Measurements from ENCODE around the gene IFNA2.
"Not testable (repeated sequence)": the region's sequence is repeated elsewhere in the genome, so short reads cannot be mapped to it uniquely, and the experiment has no call there.

IFNA2 gene
- total RNA-seq = 0 to 0.44 (median 0) reads per million in 17 experiments

DNA sequence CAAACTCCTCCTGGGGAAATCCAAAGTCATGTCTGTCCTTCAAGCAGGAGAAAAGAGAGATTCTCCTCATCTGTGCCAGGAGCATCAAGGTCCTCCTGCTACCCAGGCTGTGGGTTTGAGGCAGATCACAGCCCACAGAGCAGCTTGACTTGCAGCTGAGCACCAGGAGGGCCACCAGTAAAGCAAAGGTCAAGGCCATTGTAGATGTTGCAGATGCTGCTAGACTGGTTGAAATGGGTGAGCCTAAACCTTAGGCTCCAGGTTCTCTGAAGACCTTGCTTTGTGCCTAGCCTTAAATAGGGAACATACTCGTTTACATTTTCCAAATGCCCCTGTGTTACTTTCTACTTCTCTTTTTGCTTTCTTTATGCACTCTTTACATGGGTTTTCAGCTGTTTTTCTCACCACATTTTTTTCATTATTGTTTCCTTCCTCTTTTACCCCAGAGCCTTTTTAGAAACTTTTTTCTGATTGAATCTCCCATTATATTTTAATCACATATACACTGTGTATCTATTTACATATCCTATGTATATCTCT lies at the start of gene IFNA2:
TSS of gene IFNA2 (minus strand) at position 268 of the 540 bp plus-strand sequence. CDS start at position 199, 69 bp downstream.
- DNase-seq = peak in 3 of 4 experiments; percentile 17 to 56 (median 50)

DNA sequence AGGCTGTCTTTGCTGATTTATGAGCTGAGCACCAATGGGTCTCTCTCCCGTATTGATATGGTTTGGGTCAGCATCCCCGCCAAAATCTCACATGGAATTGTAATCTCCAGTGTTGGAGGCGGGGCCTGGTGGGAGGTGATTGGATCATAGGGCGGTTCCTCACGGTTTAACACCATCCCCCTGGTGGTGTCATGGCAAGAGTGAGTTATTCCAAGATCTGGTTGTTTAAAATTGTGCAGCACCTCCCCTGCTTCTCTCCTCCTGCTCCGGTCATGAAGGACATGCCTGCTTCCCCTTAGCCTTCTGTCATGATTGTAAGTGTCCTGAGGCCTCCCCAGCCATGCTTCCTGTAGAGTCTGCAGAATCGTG lies 49.8 kb upstream of the IFNA2 start:
- not testable (repeated sequence) for DNase-seq

DNA sequence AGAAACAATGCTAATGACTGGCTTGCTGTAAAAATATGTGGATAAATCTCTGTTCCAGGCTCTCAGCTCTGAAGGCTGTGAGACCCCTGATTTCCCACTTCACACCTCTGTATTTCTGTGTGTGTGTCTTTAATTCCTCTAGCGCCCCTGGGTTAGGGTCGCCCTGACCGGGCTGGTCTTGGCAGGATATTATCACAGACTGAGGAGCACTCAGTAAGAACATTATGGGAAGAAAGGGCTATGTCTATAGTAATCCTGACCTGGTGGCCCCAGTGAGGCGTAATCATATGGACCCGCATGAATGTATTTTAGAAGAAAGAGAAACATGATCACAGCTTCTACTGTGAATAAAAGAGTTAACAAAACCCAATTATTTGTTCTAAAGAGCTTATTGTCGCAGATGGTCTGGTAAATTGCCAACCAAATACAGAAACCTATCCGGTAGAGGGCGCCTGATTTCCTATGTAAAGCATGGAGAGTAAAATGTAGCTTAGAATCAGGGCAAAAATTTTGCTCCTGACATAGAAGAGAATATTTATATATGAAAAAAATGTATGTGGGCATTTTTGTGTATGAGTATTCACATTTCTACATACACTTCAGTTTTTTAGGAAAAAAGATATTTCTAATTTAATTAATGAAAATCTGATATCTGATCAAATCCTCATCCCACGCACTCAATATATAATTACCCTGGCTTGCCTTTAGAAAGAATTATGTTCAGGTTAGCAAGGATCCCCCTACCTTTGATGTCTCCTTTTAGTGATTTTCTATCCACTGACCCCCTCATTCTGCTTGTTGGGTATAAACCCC lies 49.2 kb upstream of the IFNA2 start:
- DNase-seq = peak; percentile 70 to 89 (median 72)

DNA sequence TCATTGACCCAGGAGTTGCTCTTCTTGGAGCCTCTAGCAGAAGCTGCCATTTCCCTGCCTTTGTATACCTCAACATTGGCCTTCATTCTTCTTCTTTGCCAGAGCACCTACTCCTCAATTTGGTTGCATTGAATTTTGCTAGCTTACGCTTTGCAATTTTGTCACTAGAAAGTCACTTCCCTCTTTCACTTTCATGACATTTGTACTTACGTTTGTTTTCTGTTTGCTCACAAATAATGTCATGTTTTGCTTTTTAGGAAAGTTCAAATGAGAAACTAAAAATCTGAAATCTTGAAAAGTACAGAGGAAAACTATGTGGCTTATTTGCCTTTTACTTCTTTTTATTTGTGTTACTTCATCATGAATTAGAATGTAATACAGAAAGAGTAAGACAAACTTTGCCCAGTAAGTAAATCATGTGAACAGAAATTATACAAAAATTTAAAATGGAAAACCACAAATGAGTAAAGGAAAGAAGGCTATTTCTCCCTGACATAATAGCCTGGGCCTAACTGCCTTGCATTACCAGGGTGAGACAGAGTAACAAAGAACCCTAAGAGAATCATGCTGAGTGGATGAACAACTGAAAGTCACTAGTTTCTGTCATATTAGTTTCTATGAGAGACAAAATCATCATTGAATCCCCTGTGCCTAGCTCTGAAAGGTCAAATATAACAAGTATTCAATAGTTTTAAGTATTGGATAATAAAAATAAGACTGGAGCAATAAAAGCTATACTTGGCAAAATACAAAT lies 47.7 kb upstream of the IFNA2 start:
- DNase-seq = peak in 3 of 4 experiments; percentile 15 to 65 (median 59)

DNA sequence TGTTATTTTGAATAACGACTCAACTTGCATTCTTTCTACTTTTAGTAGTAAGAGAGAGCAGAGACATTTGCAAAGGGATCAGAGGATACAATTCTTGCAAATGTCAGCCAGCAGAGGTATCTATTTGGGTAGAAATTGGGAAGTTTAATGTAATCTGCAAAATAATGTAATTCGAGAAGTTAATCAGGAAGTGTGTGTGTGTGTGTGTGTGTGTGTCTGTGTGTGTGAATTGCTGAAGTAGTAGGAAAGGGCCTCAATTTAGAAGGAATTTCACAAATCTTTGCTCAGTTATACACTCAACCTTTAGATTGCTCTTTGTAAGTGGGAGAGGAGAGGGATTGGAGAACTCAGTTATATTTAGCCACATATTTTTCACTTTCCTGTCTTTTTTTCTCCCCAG lies 44.0 kb upstream of the IFNA2 start:
- DNase-seq = peak; percentile 21 to 68 (median 34)

DNA sequence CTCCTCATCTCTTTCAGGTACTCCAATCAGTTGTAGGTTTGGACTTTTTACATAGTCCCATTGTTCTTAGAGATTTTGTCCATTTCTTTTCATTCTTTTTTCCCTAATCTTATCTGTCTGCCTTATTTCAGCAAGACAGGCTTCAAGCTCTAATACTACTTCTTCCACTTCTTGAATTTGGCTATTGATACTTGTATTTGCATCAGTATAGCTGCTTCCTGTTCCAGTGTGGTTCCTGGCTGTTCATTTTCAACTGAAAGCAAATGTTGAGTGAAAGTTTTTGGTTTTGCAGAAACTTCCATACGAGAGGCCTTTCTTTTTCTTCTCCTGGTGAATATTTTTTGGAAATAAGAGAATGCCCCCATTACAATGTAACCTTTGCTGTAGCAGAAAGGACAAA lies 43.0 kb upstream of the IFNA2 start:
- DNase-seq = no peak

DNA sequence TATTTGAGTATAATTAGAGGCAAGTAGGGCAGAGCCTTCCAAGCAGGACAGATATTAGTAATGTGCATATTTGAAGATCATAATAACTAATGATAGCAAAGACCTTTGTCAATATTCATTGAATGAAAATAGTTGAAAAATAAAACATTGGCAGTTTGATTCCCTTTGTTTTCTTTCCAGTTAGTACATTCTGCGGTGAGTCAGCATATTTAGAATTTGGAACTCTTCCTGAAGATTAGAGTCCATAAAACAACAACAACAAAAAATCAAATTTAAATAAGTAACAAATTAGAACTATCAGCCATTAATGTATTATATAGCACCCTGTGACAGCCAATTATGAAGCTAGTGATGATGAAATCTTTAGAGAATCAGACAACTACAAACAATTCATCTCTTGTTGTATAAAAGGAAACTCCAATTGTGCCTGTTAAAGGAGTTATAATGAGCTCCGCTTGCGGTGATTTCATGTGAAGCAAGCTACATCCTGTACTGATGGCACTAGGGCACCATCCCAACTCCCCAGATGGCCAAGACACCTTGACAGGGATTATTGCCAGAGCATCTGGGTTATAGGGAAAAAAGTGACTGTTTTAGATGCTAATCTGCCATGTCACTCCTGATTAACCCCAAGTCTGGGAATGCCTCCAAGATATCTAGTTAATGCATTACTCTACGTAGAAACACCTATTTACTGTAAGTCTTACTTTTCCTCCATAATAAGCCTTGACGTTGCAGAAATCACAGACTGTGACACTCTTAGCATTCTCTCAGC lies 30.5 kb upstream of the IFNA2 start:
- no peak for DNase-seq

DNA sequence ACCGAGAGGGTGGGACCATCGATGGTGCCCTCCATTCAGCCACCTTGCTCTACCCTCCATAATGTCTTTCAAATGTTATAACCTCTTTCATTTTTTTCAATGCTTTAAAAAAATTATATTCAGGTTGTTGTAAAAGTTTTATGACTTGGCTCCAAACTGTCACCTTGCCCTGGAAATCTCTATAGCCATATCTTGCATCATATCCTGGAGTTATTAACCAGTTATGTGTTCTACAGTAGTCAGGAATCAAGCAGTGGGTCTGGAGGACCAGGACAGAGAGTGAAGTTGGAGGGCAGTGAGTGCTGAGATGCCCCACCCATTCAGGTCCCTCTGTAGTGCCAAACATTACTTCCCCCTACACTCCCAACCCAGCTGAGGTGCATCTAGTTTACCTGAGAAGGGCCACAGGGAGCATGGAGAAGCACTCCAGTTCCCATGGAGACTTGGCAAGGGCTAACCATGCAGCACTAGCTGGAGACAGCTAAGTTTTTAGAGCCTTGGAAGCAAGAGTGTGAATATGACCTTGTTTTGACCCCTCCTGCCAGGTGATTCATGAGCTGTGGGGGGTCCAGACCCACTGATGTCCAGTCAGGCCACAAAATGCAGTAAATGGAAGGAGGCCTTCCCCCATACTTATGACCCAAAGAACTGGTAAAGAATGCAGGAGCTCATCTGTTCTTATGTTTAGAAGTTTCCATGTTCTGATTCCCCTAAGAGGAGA lies 29.2 kb upstream of the IFNA2 start:
- DNase-seq = no peak

DNA sequence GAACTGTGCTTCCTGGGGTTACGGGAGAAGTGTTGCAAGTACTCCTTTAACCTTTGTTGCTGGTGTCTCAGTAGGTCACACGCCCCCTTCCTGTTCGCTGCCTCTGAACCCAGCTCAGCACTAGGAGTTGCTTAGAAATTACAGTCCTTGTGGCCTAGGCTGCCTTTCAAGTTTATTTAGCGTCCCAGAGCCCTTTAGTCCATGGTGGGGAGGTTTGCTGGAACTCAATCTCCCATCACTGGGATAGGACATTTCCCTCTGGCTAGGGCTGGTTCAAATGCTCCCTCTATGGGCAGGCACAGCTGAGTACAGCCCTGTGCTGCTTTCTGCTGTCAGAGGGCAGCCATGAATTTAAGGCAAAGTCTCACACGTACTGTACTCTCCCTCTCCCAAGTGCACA lies 28.4 kb upstream of the IFNA2 start:
- DNase-seq = peak in 3 of 4 experiments; percentile 38 to 48 (median 38)

DNA sequence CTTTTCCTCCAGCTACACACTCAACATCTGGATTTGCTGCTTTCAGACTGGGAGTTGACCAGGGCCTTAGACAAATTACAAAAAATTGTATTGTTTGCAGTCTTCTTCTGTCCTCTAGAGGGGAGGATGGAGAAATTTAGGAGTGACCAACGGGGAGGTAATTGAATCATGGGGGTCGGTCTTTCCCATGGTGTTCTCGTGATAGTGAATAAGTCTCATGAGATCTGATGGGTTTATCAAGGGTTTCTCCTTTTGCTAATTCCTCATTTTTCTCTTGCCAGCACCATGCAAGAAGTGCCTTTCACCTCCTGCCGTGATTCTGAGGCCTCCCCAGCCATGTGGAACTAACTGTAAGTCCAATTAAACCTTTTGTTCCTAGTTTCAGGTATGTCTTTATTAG lies 28.0 kb upstream of the IFNA2 start:
- peak; percentile 18 to 58 (median 46) for DNase-seq

DNA sequence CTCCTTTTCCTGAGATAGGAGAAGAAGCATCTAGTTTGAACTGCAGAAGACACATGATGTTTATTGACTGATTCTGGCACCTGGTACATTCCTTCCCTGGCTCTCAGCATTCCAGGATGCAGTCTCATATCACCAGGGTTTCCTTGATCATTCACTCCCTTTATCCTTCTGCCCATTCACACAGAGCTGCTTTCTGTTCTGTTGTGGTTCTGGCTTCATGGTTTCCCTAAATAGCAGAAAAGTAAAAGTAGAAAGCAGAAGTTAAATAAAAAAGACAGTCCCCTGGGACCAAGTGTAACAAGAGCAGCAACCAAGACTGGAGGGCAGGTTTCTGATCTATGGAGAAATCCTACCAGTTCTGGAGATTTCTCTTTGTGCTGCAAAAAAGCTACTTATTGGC lies 26.9 kb upstream of the IFNA2 start:
- peak in 3 of 4 experiments; percentile 5 to 46 (median 18) for DNase-seq

DNA sequence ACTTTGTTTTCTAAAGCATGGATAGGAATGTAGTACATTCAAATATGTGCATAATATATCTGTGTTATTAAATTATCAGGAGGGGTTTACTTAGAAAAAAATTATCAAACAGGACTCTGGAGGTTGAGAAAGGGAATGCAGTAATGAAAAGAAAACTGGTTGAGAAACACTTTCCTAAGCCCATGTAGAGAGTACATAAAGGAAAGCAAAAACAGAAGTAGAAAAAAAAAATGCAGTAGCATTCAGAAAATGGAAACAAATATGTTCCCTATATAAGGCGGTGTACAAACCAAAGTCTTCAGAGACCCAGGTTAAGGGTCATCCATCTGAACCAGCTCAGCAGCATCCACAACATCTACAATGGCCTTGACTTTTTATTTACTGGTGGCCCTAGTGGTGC lies 23.6 kb upstream of the IFNA2 start, which contains the start of gene IFNA8:
TSS of gene IFNA8 (plus strand) at position 301 of the 400 bp plus-strand sequence. CDS start at position 361, 60 bp downstream.
- DNase-seq = no peak

DNA sequence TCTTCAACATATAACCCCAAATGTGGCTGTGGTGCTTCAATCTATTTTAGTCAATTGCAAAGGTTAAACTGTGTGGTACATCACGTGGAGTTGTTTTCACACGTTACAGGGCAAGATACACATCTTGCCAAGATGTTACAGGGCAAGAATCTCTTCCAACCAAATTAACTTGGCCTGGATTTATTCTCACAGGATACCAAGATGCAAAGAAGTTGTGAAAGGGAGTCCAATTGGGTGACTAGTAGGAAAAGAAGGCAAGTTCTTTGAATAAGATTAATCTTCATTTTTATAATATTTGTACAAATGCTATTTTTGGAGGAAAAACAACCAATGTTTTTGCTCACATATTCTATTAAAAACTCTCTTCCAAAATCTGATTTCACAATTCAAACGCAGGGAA lies 18.9 kb upstream of the IFNA2 start:
- DNase-seq = no peak

DNA sequence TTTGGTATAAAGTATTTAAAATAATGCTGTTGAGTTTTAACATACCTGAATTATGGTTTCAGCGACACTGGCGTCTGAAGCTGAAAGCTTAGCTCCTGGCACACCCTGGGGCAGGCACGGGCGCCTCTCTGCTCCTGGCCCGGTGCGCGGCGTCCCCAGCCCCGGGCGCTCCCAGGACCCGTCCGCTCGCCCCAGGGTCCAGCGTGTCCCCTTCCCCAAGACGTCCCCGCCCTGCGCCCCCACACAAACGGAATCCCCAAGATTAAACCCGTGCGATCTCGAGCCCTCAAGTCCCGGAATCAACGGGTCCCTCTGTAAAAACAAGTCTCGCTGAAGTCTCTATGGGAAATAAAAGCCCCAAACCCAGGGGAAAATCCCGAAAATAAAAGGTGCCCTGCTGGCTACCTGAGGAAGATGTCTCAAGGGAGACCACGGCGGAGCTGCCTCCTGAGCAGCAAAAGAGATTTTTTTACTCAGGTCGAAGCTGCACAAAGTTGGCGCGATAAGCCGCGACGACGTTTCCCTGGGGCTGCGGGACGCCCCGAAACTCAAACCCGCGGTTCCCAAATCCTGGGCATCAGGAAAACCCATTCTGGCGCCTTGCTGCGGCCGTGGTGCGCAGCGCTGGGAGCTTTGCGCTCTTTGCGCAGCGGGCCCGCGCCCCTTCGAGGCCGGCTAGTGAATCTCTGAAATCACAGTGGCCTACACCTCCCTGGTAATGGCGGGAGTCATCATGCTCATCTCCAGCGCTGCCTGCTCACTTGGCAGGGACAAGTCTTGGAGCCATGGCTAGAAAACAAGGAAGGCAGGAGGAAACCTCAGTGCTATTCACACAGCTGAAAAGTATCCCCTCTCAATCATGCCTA lies 17.4 kb upstream of the IFNA2 start:
- peak in 2 of 4 experiments; percentile 21 to 27 for DNase-seq

DNA sequence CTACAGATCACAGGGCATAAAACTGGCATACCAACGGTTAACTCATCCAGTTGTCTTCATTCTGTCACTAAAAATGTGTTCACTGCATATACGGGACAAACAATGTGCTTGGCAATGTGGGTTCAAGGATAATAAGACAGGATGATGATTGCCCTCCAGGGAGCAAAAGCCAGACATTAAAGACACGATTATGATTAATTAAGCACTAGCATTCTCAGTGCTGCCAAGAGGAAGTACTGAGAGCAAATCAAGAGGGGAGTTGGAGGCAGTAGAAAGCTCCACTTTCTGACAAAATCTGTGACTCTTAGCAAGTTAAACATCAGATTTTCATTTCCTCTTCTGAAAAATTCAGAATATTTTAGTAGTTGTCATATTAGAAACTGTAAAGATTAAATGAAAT lies 14.8 kb upstream of the IFNA2 start:
- DNase-seq = peak in 3 of 4 experiments; percentile 12 to 25 (median 25)

DNA sequence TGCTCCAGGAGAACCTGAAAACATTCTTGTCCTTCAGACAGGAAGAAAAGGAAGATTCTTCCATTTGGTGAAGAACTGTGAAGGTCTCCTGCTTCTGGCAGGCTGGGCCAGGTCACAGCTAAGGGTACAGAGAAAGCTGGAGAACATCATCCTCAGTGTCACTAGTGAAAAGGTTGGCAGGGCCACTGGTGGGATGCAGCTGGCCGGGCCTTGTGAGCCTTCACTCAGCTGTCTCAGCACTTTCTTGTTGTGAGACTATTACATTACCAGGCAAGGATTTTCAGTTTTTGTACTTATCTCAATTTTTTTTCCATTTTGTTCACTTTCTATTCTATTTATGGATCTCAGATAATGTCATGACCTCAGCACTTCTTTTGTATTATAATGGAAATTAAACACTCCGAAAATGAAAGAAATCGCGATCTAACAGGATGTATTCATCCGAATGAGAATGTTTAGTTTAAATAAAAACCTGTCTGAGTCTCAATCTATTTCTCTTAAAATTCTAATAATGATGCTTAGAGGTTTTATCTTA lies 13.8 kb upstream of the IFNA2 start:
- DNase-seq = no peak

DNA sequence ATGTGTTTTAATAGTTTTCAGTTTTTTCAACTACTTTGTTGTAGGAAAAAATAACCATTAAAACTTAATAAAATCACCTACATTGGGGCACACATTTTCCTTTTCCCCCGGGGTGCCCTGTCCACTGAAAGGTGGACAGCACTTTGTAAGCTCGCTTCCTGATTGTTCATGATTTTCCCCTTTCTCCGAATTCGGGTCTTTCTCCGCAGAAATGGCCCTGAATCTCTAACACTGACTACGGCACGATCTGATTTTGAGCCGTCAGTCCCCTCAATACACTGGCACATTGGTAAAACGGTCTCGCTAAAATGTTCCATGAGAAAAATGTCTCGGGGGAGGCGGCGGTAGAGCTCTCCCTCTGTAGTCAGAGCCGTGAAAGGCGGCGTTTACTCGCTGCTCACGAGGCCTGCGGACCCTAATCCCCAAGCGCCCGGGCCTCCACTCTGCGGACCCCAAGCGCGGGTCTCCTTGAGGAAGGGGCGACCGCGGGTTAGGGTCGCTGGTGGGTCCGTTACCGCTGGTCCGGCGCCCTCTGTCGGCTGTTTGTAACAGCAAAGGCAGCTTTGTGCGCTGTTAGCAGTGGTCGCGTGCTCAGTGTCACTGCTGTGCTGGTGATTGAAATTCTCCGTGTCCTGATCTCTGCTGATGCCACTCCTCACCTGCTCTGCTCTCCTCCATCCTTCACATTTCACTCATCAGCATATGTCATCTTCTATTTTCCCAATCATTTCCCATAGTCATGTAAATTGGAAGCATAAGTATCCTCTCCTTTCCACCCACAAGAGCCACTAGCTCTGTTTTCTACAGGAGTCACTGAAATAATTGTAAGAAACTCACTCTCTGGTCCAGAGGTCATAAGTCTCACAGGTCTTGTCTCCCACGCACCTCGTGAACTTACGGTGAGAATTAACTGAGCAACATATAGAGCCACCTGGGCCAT lies 10.8 kb upstream of the IFNA2 start:
- peak; percentile 39 to 71 (median 56) for DNase-seq

DNA sequence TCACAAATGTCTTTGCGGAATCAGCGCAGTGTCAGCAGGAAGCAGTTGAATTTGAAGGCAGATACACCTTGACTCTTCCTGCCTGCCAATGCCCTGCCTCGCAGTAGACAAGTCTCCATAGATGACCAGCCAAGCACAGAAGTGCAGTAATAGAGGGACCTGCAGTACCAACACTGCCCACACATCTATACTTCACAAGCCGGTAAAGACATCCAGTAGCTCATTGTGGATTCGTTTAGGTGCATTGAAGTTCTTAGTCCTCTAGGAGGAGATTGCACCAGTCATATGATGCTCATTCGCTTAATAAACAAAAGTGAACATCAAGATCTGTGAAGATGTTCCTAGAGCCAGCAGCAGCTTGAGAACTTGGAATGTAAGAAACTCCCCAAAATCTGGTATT lies 7.1 kb upstream of the IFNA2 start:
- DNase-seq = peak in 3 of 4 experiments; percentile 9 to 35 (median 16)

DNA sequence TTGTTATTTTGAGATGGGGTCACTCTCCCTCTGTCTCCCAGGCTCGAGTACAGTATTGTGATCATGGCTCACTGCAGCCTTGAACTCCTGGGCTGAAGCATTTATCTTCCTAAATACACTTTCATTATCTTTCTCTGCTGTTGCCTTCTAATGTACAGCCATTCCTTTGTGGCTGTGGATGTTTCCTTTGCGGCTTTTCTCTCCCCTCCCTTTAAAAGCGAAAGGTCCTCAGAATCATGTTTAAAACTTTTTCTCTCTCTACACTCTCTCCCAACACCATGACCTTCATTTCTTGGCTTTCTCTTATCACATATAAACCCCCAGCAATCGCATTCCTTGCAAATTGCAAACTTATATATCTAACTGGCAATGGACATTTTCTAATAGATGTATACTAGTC lies 1.6 kb downstream of the IFNA2 start:
- DNase-seq = no peak
